ENCODE results near the gene MREG.

MREG gene

GRCh38 chr2:215918901-215919599 is 94.3 kb downstream of the MREG start:
- DNase-seq (ENCODE audit: low read depth): peak; percentile 34

- peak; percentile 95 for DNase-seq (ENCODE audit: low read depth)
Observed at GRCh38 chr2:215917953-215918620, 95.3 kb downstream of the MREG start.

- DNase-seq (ENCODE audit: low read depth): no peak
Observed at GRCh38 chr2:215915441-215915840, 97.9 kb downstream of the MREG start.

DNA sequence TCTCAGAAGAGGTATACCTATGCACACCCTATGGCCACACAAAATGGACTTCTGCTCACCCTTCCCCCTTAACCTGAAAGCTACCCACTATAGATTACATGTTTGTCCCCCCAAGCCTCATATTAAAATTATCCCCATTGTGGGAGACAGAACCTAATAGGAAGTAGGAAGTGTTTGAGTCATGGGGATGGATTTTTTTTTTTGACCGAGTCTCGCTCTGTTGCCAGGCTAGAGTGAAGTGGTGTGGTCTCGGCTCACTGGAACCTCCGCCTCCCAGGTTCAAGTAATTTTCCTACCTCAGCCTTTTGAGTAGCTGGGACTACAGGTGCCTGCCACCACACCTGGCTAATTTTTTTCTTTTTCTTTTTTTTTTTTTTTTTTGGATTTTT is 98.6 kb downstream of the MREG start:
- no peak for DNase-seq (ENCODE audit: low read depth)

DNA sequence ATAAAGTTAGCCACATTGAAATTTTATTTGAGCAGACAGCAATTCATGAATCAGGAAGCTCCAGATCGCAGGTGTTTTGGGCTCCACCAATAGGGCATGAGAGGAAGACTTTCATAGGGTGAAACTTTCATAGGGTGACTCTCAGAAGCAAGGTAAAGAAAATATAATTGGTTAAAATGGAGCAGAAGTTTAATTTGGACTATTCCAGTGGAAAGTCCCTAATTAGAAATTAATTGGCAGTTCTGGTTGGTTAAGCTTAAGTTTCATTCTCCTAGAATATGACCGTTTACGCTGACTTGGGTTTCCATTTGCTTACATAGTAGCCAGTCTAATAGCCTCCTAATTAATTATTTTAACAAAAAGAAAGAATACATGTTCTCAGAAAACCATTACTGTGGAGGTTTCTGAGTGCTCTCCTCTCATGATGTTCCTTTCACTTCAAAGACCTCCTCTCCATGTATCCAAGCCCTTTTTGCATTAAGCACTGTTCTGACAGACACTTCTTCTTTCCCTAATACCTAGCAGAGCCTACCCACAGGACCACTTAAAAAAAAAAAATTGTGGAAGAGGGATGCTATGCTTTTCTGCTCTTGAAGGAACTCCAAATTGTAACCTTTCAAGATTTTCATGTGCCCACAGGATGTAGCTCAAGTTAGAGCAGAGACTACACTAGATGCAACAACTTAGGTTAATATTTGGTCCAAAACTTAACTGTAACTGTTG is 99.1 kb downstream of the MREG start:
- DNase-seq (ENCODE audit: low read depth): no peak

DNA sequence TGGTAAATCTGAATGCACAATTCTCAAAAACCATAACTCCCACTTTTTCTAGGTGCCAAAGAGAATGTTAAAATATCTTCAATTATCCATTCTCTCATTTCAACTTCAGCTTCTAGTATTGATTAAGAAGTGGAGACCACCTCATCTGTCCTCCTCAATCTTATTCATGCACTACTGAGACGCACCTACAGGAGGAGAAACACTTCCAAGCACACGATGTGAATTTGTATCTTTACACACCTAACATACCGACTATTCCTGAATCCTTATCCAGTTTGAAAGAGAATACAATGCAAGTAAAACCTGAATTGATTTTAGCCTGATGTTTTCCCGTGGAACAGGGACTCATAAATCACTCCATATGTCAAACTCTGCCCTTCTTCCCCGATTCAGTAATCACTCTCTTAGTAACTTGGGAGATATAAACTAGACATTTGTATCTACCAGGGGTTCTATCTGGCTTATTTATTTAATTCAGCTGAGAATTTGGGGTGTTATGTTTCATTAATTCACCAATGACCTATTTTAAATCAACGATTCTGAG is 101.0 kb downstream of the MREG start:
- DNase-seq (ENCODE audit: low read depth): no peak

- DNase-seq (ENCODE audit: low read depth): no peak
Observed at GRCh38 chr2:215911301-215912085, 101.9 kb downstream of the MREG start.

DNA sequence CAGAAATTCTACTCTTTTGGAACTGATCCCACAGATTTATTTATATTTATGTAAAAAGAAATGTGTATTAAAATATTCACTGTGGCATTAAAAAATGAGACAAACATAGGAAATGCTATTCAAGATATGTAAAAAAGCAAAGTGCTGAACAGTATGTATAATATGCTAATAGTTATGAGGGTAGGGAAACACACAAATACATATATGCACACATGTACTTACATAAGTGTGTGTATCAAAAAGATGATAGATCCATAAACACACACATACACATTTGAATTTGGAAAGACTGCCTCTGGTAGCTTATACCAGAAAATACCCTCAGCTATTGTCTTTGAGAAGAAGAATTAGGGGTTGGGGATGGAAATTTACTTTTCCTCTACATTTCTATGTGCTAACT is 103.2 kb downstream of the MREG start:
- DNase-seq (ENCODE audit: low read depth): no peak

DNA sequence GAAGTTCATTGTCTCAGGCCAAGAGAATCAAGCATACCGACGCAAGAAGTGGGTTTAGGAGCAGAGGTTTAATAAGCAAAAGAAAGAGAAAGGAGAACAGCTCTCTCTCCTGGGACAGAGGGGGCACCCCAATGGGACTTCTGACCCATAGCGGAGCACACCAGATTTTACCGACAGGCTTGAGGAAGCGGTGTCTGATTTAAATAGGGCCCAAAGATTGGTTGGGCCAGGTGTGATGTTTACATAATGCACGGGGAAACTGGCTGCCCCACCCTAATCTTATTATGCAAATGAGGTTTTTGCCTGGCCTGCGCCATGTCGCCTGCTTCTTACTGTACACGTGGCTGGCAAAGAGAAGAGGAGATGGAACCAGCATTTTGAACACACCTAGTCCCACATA is 106.2 kb downstream of the MREG start:
- DNase-seq (ENCODE audit: low read depth): no peak

DNA sequence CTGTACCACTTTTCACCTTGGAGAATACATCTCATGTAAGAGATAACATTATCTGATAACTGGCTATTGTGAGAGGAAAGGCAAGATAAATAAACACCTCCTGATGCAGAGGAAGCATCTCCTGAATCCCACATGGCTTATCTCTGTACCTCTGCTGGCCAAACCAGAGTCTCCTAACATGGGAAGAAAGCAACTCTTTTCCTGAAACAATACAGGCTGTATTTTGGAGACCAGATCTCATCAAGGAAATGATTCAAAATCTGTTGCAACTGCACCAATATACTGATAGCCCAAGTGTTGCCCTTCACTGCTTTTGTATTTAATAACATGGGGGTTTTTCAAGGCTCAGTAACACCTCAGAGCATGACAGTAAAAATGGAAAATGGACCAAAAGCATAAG is 106.9 kb downstream of the MREG start:
- no peak for DNase-seq (ENCODE audit: low read depth)

GRCh38 chr2:215905691-215906090 is 107.7 kb downstream of the MREG start:
- no peak for DNase-seq (ENCODE audit: low read depth)

DNA sequence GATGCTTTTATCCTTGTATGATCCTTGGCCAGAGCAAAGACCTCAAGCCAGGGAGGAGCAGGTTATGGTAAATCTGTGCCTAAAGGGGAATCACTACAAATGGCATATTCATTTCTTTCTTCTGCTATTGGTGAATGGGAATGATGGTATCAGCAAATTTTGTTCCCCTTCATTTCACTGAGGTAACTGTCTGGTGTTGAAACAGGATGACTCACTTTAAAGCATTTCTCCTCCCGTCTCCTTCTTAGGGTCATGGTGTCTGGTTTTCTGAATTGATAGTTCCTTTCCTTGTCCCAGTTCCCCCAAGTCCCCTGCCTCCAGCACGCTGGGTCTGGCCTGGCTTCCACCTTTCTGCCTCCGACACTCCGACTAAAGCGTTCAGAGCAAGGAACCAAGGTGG is 109.2 kb downstream of the MREG start:
- peak; percentile 74 for DNase-seq (ENCODE audit: low read depth)

DNA sequence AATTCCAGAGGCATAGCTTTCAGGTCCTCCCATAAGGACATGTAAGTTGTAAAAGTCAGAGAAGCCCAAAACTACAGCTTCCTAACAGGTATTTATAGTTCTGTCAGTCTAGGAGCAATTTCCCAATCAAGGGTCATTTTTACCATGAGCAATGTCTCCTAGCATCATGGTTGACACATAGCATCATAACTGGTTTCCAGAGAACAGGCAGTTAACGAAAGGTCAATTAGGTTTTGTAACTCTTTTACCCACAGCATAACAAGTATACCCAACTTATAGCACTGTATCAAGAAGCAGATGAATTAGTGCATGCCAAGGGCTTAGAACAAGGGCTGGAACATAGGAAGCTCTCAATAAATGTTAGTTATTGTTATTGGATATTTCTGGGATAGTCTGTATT is 110.1 kb downstream of the MREG start:
- no peak for DNase-seq (ENCODE audit: low read depth)

- DNase-seq (ENCODE audit: low read depth): peak; percentile 37
Observed at GRCh38 chr2:215901796-215902195, 111.6 kb downstream of the MREG start.

DNA sequence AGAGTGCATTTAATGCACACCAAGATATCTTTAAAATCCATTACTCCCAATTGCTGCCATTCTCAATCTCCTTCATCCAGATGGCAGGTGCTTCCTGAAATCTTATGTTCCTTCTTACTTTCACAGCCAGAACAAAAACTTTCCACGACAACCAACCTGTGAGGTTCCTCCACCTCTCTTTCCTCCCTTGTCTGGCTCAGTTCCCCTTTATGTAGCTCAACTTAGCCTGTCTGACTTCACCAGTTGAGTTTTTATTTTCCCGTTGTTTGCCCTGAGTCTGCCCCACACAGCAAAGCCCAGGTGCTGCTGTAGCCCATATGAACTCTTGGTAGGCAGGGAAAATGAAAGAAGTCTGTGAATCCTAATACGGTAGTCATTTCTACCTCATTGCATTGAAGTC is 112.5 kb downstream of the MREG start:
- DNase-seq (ENCODE audit: low read depth): no peak

GRCh38 chr2:215900203-215900611 is 113.1 kb downstream of the MREG start:
- DNase-seq (ENCODE audit: low read depth): peak; percentile 70

DNA sequence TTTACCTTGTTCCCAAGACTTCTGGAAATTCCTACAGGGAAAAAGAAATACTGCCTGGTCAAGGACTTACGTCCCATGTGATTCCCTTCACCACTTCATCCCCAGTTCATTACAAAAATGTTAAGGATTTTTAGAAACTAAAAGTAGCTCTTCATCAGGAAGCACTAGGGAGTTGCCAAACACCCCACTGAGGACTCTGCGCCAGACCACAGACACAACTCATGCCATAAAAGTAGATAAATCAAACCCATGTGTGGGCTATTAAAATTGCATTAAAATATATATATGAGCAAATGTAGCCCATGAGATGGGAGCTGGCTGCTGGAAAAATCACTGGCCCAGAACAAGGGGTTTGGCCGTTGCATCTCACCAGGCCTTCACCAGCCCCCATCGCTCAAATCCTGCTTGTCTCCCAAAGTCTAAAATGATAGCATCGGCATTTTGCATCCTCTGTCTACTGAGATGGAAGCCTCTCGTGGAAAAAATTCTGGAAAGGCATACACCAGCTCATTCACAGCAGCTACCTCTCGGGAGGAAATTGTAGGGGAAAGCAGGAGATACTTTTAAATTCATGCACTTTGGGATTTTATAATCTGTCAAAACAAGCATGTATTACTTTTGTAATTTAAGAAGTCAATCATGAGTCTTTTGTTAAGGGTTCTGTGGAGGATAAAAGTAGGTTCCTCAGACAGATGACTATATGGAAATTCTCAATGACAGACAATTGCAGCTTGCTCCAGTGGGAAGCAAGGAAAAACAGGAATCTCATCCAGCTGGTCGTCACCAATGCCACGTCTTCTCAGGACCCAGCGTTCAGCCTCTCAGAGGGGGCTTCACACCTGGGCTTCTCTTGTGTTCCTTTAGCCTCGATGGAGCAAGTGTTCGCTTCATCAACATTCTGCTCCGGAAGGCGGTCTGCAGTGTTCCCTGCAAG is 113.9 kb downstream of the MREG start:
- DNase-seq (ENCODE audit: low read depth): peak; percentile 94

- no peak for DNase-seq (ENCODE audit: low read depth)
Observed at GRCh38 chr2:215898363-215898762, 115.0 kb downstream of the MREG start.

GRCh38 chr2:215896921-215897320 is 116.4 kb downstream of the MREG start:
- no peak for DNase-seq (ENCODE audit: low read depth)

GRCh38 chr2:215895330-215895729 is 118.0 kb downstream of the MREG start:
- no peak for DNase-seq (ENCODE audit: low read depth)
